Right atrium auricular region (tissue), 2 donors: ENCODE measurements around the gene MPRIP. TPM values are rescaled to one million over a fixed set of nuclear protein-coding genes. Genes with fewer than 3 reads are reported as not detected.

Experiments used
- DNase-seq: peaks from one replicate; pipeline ENCODE4 v3.0.0-alpha.2; 2019; ENCODE audit warnings: low spot score
- H3K27ac ChIP-seq, 2 donors: fragments of 200-600 bp; sonication (generic); 1 replicate in 1 of 2; 2 replicates in 1 of 2; pipeline ENCODE4 v1.5.1; 2016 to 2019
- H3K27me3 ChIP-seq, 2 donors: fragments of 200-600 bp; sonication (generic); one replicate each; pipeline versions ENCODE4 v1.5.1 to v1.6.0; 2017 to 2019
- H3K36me3 ChIP-seq: fragments of 200-600 bp; sonication (generic); one replicate; pipeline ENCODE4 v1.5.1; 2016
- H3K4me1 ChIP-seq, 2 donors: fragments of 200-600 bp; sonication (generic); one replicate each; pipeline versions ENCODE4 v1.5.1 to v1.6.0; 2017 to 2019
- H3K4me3 ChIP-seq, 2 donors: fragments of 200-600 bp; sonication (generic); 1 replicate in 1 of 2; 2 replicates in 1 of 2; pipeline ENCODE4 v1.5.1; 2017 to 2019; ENCODE audit warnings: mild to moderate bottlenecking in 1 of 2, moderate library complexity in 1 of 2
- H3K9me3 ChIP-seq, 2 donors: fragments of 200-600 bp; sonication (generic); one replicate each; pipeline ENCODE4 v1.5.1; 2019
- CTCF ChIP-seq, 2 donors: fragments of 200-600 bp; sonication (generic); IDR thresholded peaks; one replicate each; pipeline ENCODE4 v1.5.1; 2019; ENCODE audit warnings: antibody characterized with exemption in 2 of 2
- total RNA-seq, 2 donors: library from RNA; depleted of rRNA; stranded (reverse); fragments of >200 nt; gene quantifications; one replicate each; pipeline ENCODE4 v1.1.0, GENCODE V29; 2016

The MPRIP gene
- total RNA-seq, 2 donors from 2014 or later: 102 to 145 TPM

GRCh38 chr17:17025621-17026020 is 16.6 kb upstream of the MPRIP start:
- H3K27ac ChIP-seq: no peak overlapping the region
- DNase-seq: no peak
- no peak for TF ChIP-seq CTCF (IDR thresholded peaks at IDR 0.05)

GRCh38 chr17:17026163-17026562 is 16.1 kb upstream of the MPRIP start:
- H3K27ac ChIP-seq: no peak overlapping the region
- no peak overlapping the region for H3K4me3 ChIP-seq
- H3K9me3 ChIP-seq: no peaks in the 10 kb centered on the region
- H3K36me3 ChIP-seq: no peaks in the 10 kb centered on the region
- peaks cover 0 to 41% of the 10 kb centered on the region in 2 donors for H3K4me1 ChIP-seq
- no peak for TF ChIP-seq CTCF (IDR thresholded peaks at IDR 0.05)
- H3K27me3 ChIP-seq: no peaks in the 10 kb centered on the region
- no peak for DNase-seq

More at GRCh38 chr17:17025621-17026020, 16.6 kb upstream of the MPRIP start:
- Histone ChIP-seq H3K4me1 (peaks cover 0 to 45% of the 10 kb centered on the region in 2 donors), H3K36me3 (no peaks in the 10 kb centered on the region), H3K27me3 (no peaks in the 10 kb centered on the region), H3K9me3 (no peaks in the 10 kb centered on the region), H3K4me3 (no peak overlapping the region)

- Histone ChIP-seq H3K36me3 (no peaks in the 10 kb centered on the region), H3K4me3 (no peak overlapping the region), H3K27me3 (no peaks in the 10 kb centered on the region), H3K4me1 (peaks cover 3 to 41% of the 10 kb centered on the region in 2 donors), H3K27ac (no peak overlapping the region), H3K9me3 (no peaks in the 10 kb centered on the region)
- no peak for TF ChIP-seq CTCF (IDR thresholded peaks at IDR 0.05)
- no peak for DNase-seq
Observed at GRCh38 chr17:17027442-17028058, 14.7 kb upstream of the MPRIP start.

- H3K27ac ChIP-seq: no peak overlapping the region
- H3K9me3 ChIP-seq: no peaks in the 10 kb centered on the region
- H3K4me1 ChIP-seq: peaks cover 4 to 40% of the 10 kb centered on the region in 2 donors
- H3K4me3 ChIP-seq: no peak overlapping the region
- TF ChIP-seq CTCF (IDR thresholded peaks at IDR 0.05): no peak
- DNase-seq: peak; percentile 80
- no peaks in the 10 kb centered on the region for H3K27me3 ChIP-seq
- H3K36me3 ChIP-seq: no peaks in the 10 kb centered on the region
Observed at GRCh38 chr17:17028059-17028877, 14.0 kb upstream of the MPRIP start.

- no peak for TF ChIP-seq CTCF (IDR thresholded peaks at IDR 0.05)
- no peaks in the 10 kb centered on the region for H3K27me3 ChIP-seq
- H3K36me3 ChIP-seq: no peaks in the 10 kb centered on the region
- H3K9me3 ChIP-seq: no peaks in the 10 kb centered on the region
- H3K4me1 ChIP-seq: peaks cover 4 to 40% of the 10 kb centered on the region in 2 donors
- DNase-seq: no peak
- H3K4me3 ChIP-seq: no peak overlapping the region
- H3K27ac ChIP-seq: no peak overlapping the region
Observed at GRCh38 chr17:17028878-17029535, 13.2 kb upstream of the MPRIP start.
